Brain pericyte (primary cell): ENCODE results near the gene ZNF414.

Experiments
- DNase-seq: peaks from one replicate; pipeline ENCODE4 v3.0.0-alpha.2; 2012; ENCODE audit warnings: low read depth, low spot score

ZNF414 gene

GRCh38 chr19:8490395-8490760, 23.6 kb downstream of the ZNF414 start:
- no peak for DNase-seq

- DNase-seq = no peak
These were observed 24.2 kb downstream of the ZNF414 start for GRCh38 chr19:8489561-8490394.

- DNase-seq = no peak
These were observed 25.6 kb downstream of the ZNF414 start for GRCh38 chr19:8488365-8488764.

GRCh38 chr19:8487137-8487851, 26.7 kb downstream of the ZNF414 start:
- no peak for DNase-seq

- DNase-seq = no peak
These were observed 27.3 kb downstream of the ZNF414 start for GRCh38 chr19:8486661-8487136.

DNA sequence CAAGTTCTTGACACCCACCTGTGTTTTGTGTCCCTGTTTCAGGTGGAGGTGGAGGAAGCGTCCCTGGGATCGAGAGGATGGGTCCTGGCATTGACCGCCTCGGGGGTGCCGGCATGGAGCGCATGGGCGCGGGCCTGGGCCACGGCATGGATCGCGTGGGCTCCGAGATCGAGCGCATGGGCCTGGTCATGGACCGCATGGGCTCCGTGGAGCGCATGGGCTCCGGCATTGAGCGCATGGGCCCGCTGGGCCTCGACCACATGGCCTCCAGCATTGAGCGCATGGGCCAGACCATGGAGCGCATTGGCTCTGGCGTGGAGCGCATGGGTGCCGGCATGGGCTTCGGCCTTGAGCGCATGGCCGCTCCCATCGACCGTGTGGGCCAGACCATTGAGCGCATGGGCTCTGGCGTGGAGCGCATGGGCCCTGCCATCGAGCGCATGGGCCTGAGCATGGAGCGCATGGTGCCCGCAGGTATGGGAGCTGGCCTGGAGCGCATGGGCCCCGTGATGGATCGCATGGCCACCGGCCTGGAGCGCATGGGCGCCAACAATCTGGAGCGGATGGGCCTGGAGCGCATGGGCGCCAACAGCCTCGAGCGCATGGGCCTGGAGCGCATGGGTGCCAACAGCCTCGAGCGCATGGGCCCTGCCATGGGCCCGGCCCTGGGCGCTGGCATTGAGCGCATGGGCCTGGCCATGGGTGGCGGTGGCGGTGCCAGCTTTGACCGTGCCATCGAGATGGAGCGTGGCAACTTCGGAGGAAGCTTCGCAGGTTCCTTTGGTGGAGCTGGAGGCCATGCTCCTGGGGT, 28.2 kb downstream of the ZNF414 start:
- no peak for DNase-seq

DNA sequence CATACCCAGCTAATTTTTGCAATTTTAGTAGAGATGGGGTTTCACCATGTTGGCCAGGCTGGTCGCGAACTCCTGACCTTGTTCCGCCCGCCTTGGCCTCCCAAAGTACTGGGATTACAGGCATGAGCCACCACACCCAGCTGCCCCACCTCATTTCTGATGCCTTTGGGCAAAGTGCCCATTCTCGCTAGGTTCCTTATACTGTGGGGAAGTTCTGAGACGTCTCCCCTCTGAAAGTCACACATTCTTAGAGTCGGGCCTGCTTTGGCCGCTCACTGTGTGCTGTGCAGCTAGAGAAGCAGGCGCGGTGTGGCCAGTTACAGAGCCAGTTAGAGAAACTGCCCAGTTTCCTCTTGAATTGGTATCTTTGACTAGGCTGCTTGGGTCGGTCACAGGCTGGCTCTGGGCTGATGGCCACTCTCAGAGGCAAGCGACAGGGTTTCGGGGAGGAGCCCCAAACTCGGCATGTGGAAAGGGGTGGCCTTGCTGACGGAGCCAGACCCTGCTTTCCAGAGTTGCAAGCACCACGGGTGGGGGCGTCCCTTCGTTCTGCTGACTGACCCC, 29.6 kb downstream of the ZNF414 start:
- no peak for DNase-seq

DNA sequence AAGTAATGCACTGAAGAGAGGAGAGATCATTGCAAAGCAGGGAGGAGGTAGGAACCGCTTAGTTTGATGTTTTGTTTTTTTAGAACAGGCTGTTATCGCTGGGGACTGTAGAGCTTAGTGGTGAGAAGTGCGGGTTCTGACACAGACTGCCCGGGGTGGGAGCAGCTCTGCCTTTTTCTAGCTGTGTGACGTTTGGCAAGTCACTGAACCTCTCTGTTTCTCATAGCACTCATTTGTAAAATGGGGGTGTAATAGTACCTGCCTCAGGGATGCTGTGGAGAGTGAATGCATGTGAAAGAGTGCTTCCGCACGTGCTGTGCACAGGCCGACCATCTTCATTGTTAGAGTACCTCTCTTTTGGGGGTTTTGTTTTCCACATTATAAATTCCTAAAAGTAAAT, 30.8 kb downstream of the ZNF414 start:
- DNase-seq = no peak

DNA sequence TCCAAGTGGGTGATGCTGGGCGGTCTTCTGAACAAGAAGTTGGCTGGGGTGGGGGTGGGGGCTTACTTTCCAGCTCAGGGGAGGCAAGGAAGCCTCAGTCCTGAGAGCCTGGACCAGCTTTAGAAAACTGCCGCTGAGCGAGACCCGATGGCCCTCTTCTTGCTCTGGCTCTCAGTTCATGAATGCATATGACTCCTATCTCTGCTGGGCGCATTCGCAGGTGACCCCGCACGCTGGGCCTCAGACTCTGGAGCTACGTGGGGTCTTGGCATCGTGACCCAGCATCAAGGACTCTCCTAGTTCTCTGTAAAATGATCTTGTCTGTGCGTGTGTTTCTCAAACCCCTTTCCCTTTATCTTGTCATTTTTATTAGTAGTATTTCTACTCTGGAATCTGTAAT, 31.3 kb downstream of the ZNF414 start:
- no peak for DNase-seq

DNA sequence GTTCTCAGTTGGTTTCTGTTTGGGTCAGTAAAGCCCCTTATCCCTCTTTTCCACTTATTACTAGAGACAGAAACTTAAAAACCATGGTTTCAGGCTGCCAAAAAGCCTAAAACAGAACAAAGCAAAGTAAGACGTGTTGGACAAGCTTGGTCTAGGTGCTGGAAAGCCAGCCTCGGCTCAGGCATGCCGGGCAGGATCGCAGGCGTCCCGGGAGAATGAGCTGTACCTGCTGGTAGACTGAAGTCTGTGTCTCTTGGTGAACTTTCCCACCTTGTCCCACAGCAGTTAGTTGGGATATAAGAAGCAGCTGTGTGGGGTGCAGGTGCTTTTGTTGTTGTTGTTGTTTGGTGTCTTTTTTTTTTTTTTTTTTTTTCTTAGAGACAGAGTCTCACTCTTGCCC, 32.4 kb downstream of the ZNF414 start:
- DNase-seq = no peak

- DNase-seq = no peak
These were observed 32.8 kb downstream of the ZNF414 start for GRCh38 chr19:8481201-8481600.

DNA sequence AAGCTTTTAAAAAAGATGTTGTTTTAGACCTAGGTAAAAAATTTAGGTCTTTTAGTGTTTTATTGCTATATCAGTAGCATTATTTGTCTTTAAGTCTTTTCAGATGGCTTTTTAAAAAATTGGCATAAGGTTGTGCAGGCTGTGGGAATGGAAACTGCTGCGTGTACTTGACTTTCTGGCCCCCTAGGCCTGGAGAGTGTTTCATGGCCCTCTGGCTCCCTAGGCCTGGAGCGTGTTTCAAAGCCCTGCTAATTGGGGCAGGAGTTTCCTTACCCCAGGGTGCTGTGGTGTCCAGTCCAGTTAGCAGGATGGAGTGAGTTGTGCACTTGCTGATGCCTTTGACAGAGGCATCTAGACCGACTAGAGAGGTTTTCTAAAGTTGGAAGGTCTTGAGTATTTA, 35.4 kb downstream of the ZNF414 start:
- DNase-seq = no peak

GRCh38 chr19:8477889-8478288, 36.1 kb downstream of the ZNF414 start:
- no peak for DNase-seq

DNA sequence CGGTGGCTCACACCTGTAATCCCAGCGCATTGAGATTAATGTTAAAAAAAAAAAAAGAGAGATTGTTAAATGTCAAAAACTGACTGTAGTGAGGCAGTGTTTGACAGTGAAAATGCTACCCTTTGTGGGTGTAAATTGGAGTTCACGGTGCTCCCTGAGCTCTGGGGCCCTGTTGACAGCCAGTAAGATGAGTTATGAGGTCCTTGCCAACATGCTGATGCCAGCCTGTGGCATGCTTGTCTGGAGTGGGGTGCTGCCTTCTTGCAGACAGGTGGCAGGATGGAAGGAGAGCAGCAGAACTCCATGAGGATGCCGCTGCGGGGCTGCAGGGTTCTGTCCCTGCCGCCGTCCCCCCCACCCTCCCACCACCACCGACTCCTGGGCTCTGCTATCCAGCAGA, 37.4 kb downstream of the ZNF414 start:
- no peak for DNase-seq

DNA sequence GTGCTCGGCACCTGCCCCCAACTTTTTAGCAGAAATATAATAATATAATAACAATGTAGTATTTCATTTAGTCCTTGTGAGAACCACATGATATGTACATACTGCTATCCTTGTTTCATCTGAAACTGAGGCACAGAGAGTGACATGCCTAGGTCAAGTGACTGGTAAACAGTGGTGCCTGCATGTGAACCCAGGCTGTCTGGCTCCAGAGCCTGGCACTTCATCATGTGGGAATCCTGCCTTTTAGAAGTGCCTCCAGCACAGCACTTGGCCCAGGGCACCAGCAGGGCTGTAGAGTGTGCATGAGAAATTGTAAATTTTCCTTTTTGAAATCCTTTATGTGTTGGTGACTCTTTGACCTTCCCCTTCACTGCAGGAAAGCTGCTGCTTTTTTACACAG, 39.0 kb downstream of the ZNF414 start:
- no peak for DNase-seq

DNA sequence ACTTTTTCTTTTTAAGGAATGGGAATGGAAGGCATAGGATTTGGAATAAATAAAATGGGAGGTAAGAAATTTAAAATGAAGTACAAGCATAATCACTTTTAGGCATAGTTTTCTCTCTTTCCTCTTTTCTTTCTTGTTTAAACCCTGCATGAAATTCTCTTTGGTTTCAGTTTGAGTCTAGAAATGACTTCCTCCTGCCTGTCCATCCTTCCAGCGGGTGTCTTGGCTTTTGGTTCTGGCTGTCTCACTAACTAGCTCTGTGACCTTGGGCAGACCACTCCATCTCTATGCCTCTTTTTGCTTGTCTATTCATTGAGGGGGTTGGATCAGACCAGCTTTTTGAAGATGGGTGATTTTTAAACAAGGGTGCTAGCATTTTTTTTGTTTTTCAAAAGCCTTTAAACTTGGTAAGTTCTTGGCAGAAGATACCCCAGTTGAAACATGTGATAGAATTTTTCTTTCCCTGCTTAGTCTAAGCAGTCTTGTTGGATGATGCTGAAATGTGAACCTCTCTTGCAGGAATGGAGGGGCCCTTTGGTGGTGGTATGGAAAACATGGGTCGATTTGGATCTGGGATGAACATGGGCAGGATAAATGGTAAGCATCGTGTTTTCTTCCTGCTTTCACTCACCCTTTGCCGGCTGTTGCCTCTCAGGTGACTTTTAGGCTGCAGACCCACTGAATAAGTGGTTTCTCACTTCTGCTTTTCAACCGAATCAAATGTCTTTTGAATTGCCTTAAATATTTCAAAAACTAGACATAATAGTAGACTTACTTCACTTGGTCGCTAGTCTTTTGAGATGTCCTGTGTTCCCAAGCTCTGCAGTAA, 40.1 kb downstream of the ZNF414 start:
- no peak for DNase-seq

DNA sequence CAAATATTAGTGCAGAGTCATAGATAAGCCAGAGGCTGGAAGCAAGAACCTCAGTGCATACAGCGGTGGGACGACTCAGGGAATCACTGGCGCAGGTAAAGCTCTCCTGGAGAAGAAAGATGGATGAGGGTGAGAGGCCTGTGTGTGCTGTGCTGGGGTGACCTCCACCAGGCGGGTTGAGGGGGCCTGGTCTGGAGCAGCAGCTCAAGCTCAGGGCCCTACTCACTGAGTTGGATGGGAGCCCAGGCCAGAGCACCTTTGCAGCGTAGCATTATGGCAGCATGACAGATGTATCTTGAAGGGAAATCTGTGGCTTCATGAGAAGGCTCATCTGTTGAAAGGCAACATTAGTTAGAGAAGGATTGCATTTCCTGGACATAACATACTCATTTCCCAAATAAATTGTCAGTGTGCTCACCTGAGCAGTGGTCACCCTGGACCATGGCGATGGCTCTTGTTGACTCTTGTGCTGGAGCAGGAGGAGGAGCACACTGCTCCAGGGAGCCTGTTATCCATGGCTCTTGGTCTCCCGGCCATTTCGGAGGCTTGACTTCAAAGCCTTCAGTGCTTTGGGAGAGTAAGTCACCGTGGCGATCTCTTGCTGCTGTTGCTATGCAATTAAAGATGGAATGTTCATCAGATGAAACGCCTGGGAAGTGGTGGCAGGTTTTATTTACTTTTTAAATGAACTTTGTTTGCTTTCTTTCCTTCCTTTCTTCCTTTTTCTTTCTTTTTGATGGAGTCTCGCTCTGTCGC, 44.2 kb downstream of the ZNF414 start:
- DNase-seq = no peak

DNA sequence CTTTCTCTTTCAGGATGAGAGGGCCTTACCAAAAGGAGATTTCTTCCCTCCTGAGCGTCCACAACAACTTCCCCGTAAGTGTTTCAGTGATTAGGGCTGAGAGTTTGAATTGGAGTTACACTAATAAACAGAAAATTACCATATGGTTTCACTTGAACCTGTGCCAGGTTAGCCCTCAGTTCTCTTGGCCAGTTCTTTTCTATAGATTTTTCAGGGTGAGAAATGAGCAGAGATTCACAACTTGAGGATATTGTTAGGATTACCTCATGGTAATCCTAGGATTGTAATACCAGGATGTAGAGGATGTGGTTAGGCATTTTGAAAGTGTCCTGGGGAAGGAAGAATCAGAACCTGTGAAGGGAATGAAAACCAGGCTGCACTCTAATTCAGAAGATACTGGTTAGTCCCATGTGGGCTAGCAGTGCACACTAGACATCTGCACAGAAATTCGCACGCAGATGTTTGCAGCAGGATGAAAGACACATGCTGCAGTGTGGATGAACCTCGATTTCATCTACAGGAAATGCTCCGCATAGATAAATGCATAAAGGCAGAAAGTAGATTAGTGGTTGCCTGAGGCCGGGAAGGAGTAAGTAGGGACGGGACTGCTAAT, 45.1 kb downstream of the ZNF414 start:
- no peak for DNase-seq

DNA sequence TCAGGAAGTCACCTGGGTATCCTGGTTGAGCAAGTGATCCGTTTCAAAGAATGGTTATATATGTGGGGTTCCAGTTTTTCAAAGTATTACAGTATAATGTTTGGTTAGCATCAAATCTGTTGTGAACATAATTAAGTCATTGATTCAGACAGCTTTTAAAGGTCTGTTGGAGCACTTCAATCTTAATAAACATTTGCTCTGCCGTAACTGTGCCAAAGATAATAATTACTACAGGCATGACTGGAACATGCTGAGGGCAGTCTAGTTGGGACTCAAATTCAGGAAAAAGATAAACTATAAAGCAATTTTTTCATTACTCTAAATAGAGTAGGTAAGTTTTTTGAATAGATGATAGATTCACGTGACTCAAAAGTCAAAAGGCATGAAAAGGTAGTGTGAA, 45.8 kb downstream of the ZNF414 start:
- DNase-seq = no peak

- DNase-seq = no peak
These were observed 47.9 kb downstream of the ZNF414 start for GRCh38 chr19:8466018-8466417.
